Measurements from ENCODE around the gene FAM117A. TPM values are rescaled to one million over a fixed set of nuclear protein-coding genes. Genes with fewer than 3 reads are reported as not detected.
"Not testable (repeated sequence)": the region's sequence is repeated elsewhere in the genome, so short reads cannot be mapped to it uniquely, and the experiment has no call there.

The FAM117A gene
- total RNA-seq, 6 experiments from 2014 or later = 4.4 to 7.3 (median 5.9) TPM

DNA sequence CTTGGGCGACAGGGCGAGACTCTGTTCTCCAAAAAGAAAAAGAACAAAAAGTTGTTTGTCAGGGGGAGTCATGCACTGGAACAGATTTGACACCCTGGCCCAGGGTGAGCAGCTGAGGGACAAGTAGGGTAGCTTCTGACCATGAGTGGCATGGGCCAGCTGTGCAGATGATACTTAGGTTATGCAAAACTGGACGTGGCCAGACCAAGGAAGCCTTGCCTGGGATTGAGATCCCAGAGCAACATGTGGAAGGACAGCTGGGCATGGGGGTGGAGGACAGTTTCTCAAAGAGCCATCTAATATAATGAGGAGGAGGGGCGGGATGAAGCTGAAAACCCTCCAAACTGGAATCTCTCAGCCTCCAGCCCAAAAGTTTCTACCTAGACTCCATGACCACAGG lies 36.6 kb downstream of the FAM117A start:
- H3K36me3 ChIP-seq = no peaks in the 10 kb centered on the region

DNA sequence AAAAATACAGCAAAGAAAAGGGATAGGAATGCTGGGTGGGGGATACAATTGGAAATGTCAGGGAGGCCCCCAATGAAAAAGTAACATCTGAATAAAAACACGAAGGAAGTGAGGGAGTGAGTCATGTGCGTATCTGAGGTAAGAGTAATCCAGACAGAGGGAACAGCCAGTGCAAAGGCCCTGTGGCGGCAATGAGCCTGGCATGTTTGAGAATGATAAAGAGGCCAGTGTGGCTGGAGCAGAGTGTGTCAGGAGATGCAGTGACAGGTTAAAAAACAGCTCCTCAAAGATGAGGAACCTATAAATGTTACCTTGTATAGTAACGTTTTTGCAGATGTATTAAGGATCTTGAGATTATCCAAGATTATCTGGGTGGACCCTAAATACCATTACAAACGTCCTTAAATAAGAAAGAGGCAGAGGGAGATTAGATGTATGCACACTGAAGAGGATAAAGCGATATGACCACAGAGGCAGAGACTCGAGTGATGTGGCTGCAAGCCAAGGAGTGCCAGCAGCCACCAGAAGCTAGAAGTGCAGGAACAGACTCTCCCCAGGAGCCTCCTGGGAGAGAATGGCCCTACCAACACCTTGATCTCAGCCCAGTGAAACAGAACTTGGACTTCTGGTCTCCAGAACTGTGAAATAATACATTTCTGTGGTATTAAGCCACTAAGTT lies 38.3 kb downstream of the FAM117A start:
- no peak for TF ChIP-seq POLR2A (IDR thresholded peaks at IDR 0.05)
- TF ChIP-seq, protein P1, sequence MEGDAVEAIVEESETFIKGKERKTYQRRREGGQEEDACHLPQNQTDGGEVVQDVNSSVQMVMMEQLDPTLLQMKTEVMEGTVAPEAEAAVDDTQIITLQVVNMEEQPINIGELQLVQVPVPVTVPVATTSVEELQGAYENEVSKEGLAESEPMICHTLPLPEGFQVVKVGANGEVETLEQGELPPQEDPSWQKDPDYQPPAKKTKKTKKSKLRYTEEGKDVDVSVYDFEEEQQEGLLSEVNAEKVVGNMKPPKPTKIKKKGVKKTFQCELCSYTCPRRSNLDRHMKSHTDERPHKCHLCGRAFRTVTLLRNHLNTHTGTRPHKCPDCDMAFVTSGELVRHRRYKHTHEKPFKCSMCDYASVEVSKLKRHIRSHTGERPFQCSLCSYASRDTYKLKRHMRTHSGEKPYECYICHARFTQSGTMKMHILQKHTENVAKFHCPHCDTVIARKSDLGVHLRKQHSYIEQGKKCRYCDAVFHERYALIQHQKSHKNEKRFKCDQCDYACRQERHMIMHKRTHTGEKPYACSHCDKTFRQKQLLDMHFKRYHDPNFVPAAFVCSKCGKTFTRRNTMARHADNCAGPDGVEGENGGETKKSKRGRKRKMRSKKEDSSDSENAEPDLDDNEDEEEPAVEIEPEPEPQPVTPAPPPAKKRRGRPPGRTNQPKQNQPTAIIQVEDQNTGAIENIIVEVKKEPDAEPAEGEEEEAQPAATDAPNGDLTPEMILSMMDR (IDR thresholded peaks at IDR 0.05) = no peak
- no peak overlapping the region for H3K27ac ChIP-seq
- intact Hi-C loops (cut with DNase I) = no loop called here
- no peak for DNase-seq
- no peaks in the 10 kb centered on the region for H3K9me3 ChIP-seq
- H3K4me3 ChIP-seq = no peak overlapping the region
- H3K36me3 ChIP-seq = peaks cover 0 to 7% (median 0%) of the 10 kb centered on the region in 4 donors
- WGBS (ENCODE audit: insufficient coverage, low coverage, low lambda C conversion rate, missing lambda C conversion rate) = 85% methylated on average over 6 of the region's 7 CpGs
- H3K27me3 ChIP-seq = no peaks in the 10 kb centered on the region
- H3K4me1 ChIP-seq = peaks cover 0 to 12% (median 5%) of the 10 kb centered on the region in 4 donors
- ATAC-seq = no peak

More for the DNA sequence above, 36.6 kb downstream of the FAM117A start:
- TF ChIP-seq POLR2A (IDR thresholded peaks at IDR 0.05) = no peak
- TF ChIP-seq, protein P1 (IDR thresholded peaks at IDR 0.05) = no peak
- no peaks in the 10 kb centered on the region for H3K27me3 ChIP-seq
- 100% methylated on average over 1 of the region's 4 CpGs for WGBS (ENCODE audit: insufficient coverage, low coverage, low lambda C conversion rate, missing lambda C conversion rate)
- ATAC-seq = no peak
- no peak overlapping the region for H3K27ac ChIP-seq
- H3K4me1 ChIP-seq = peaks cover 0 to 14% (median 6%) of the 10 kb centered on the region in 4 donors
- no peaks in the 10 kb centered on the region for H3K9me3 ChIP-seq
- intact Hi-C loops (cut with DNase I) = no loop called here
- no peak for DNase-seq
- no peak overlapping the region for H3K4me3 ChIP-seq

DNA sequence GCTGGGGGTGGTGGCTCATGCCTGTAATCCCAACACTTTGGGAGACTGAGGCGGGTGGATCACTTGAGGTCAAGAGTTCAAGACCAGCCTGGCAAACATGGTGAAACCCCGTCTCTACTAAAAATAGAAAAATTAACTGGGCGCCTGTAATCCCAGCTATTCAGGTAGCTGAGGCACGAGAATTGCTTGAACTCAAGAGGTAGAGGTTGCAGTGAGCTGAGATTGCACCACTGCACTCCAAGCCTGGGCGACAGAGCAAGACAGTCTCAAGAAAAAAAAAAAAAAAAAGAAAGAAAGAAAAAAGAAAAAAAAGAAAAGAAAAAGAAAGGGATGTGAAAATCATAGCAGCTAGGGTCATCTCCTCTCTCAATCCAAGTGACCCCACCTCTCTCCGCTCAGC lies 39.4 kb downstream of the FAM117A start:
- H3K9me3 ChIP-seq; intact Hi-C loops (cut with DNase I); H3K27ac ChIP-seq; H3K4me3 ChIP-seq; H3K4me1 ChIP-seq; ATAC-seq; DNase-seq; H3K27me3 ChIP-seq: not testable (repeated sequence)
- peaks cover 0 to 15% (median 2%) of the 10 kb centered on the region in 4 donors for H3K36me3 ChIP-seq
- WGBS (ENCODE audit: insufficient coverage, low coverage, low lambda C conversion rate, missing lambda C conversion rate) = 90% methylated on average over 5 of the region's 6 CpGs

DNA sequence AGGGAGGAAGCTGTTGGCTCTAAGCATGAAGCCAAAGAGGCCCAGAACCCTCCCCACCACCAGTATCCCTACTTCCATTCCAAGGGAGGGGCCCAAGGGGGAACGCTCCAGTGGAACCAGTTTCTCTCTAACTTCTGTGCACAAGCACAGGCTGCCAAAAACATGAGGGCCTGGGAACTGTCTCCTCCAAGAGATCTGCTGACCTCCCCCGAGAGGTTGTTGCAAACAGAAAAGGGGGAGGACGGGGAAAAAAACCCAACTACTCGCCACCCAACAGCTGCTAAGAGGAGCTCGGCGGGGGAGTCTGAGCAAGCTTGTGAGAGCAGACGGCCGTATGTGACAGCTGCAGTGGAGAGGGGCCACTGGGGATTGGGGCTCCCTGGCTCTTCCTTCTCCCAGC lies 40.5 kb downstream of the FAM117A start:
- Histone ChIP-seq H3K36me3 (peaks cover 0 to 22% (median 5%) of the 10 kb centered on the region in 4 donors), H3K27ac (no peak overlapping the region)

DNA sequence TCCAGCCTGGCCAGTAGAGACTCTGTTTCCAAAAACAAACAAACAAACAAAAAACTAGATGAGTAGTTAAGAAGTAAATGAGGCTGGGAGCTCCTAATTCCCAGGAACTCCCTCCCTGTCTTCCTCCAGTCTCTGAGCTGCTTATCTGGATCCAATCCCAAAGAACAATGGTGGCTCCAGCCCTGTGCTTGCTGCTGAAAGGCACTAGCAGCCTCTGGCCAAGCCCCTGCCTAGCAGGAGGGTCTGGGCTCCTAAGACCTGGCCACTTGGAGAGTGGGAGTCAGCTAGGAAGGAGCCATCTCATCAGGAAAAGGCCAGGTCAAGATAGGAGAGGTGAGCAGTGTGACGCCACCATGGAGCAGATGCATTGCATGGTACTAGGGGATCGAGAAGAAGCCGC lies 41.9 kb downstream of the FAM117A start:
- no peaks in the 10 kb centered on the region for H3K4me1 ChIP-seq
- no peaks in the 10 kb centered on the region for H3K9me3 ChIP-seq
- H3K27ac ChIP-seq = no peak overlapping the region
- no peak for TF ChIP-seq POLR2A (IDR thresholded peaks at IDR 0.05)
- TF ChIP-seq, protein P1 (IDR thresholded peaks at IDR 0.05) = no peak
- H3K4me3 ChIP-seq = no peak overlapping the region
- peaks cover 0 to 35% (median 7%) of the 10 kb centered on the region in 4 donors for H3K36me3 ChIP-seq
- no peaks in the 10 kb centered on the region for H3K27me3 ChIP-seq
- ATAC-seq (no peak), DNase-seq (no peak)
- no CpG with 5 or more reads among the region's 3 CpGs for WGBS (ENCODE audit: insufficient coverage, low coverage, low lambda C conversion rate, missing lambda C conversion rate)
- intact Hi-C loops (cut with DNase I) = no loop called here

More for the DNA sequence above, 40.5 kb downstream of the FAM117A start:
- intact Hi-C loops (cut with DNase I) = no loop called here
- DNase-seq (no peak), ATAC-seq (peak in 3 of 4 donors; percentile 17 to 40 (median 37))
- Histone ChIP-seq H3K4me1 (no peaks in the 10 kb centered on the region), H3K9me3 (no peaks in the 10 kb centered on the region), H3K27me3 (no peaks in the 10 kb centered on the region), H3K4me3 (no peak overlapping the region)
- WGBS (ENCODE audit: insufficient coverage, low coverage, low lambda C conversion rate, missing lambda C conversion rate) = 67% methylated on average over 5 of the region's 8 CpGs
- no peak for TF ChIP-seq POLR2A (IDR thresholded peaks at IDR 0.05)
- TF ChIP-seq, protein P1 (IDR thresholded peaks at IDR 0.05) = no peak

Data from right lobe of liver (tissue), 6 donors.